GM21423 (cell line): ENCODE results near the gene TMEM82.

Source experiments
- ATAC-seq: cut with Tn5 transposase; IDR thresholded peaks from one replicate; pipeline ENCODE4 v1.9.1; 2021; ENCODE audit warnings: mild to moderate bottlenecking, moderate library complexity; ENCODE audit not compliant: unreplicated experiment

TMEM82 gene

DNA sequence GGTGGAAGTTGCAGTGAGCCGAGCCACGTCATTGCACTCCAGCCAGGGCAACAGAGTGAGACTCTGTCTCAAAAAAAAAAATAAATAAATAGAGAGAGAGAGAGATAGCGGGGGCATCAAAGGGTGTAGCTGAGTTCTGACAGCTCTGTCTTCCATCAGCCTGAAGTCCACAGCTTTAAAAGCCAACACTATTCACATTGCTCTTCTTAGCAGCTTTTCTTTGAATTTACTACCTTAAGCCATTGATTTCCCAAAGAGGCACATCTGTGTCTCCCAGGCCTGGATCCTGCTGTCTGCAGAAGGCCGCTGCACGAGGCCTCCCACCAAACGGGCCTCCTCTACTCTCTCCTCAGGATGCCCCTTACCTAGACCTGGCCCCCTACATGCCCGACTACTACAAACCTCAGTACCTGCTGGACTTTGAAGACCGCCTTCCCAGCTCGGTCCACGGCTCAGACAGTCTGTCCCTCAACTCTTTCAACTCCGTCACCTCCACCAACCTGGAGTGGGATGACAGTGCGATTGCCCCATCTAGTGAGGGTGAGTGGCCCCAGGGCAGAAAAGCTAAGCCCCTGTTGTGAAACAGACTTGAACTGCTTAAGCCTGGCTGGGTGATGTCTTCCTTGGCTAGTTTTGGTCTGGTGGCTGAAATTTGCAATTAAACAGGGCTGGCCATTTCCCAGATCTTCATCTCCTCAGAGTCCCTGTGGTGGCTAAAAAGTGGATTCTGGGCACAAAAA is 22.7 kb upstream of the TMEM82 start:
- no peak for ATAC-seq

DNA sequence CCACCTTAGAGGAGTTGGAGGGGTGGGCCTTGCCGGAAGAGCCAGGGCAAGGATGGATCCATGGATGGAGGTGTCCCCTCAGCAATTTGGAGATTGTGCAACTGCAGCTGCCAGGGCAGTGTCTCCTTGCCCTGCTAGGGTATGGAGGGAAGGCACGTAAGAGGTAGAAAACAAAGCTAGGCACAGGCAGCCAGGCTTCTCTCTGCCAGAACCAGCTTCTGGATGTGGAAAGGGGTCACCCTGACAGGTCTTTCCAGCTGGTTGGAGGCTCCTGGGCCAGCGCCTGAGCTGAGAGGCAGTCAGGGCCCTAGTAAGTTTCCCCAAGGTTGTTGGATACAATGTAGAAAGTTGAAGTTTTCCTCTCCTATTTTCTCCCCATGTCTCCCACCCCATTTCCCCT is 21.4 kb upstream of the TMEM82 start:
- no peak for ATAC-seq

DNA sequence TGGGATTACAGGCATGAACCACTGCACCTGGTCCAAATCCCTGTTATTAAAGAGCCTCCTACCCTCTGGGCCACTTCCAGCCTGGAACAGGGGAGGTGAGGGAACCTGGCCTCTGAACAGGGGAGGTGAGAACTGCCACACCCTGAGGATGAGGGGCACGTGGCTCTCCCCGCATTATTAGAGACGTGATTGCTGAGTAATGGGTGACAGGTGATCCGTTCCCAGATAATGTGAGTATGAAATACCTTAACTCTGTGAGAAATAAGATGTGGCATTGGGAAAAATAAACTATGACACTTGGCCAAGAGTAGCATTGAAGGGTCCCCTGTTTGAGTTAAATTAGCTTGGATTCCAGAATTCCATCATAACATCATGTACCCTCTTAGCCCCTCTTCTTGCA is 19.9 kb upstream of the TMEM82 start:
- ATAC-seq: no peak

DNA sequence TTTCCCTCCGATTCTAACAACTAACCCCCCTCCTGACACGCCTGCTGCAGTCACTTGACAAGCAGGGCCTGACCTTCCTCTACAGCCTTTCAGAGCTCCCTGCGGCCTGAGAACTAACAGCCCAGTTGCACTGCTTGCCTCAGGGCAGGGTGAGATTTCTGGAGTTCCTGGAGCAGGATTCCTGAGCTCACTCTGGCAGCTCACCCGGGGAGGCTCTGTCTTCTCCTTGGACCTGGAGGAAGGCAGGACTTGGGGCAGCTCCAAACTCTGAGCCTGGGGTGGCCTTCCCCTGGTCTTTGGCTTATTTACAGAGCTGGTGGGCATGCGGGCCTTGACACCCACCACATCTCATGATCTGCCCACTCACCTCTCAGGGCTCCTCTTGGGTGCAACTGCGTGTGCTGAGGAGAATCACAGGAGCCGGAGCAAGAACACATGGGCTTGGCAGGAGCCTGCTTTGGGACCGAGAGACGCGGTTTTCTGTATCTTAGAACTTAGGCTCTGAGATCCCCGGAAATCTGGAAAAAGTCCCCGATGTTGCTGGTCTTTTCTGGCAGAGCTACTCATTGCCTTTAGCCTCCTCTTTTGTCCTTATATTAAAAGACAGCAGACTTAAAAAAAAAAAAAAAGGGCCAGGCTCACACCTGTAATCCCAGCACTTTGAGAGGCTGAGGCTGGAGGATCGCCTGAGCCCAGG is 19.3 kb upstream of the TMEM82 start:
- no peak for ATAC-seq

DNA sequence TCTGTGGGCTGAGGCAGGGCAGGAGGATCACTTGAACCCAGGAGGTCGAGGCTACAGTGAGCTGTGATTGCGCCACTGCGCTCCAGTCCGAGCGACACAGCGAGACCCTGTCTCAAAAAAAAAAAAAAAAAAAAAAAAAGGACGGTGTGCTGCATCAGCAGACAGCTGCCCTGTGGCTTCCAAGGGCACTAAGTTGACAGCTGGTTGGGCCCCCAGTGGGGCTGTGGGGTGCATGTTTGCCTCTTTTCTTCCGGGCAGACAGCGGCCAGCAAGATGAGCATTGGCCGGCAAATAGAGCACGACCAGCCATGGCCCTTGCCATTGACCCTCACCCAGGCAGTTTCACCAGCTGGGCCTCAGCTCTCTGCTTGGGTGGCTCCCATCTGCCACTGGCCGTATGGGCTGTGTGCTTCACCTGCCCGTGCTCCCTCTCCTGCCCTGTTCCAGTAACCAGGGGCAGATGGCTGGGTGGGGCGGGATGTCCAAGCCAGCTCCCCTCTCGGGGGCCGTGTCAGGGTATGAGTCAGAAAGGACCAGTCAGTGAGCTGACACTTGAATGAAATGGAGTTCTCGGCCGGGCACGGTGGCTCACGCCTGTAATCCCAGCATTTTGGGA is 18.6 kb upstream of the TMEM82 start:
- ATAC-seq: no peak

DNA sequence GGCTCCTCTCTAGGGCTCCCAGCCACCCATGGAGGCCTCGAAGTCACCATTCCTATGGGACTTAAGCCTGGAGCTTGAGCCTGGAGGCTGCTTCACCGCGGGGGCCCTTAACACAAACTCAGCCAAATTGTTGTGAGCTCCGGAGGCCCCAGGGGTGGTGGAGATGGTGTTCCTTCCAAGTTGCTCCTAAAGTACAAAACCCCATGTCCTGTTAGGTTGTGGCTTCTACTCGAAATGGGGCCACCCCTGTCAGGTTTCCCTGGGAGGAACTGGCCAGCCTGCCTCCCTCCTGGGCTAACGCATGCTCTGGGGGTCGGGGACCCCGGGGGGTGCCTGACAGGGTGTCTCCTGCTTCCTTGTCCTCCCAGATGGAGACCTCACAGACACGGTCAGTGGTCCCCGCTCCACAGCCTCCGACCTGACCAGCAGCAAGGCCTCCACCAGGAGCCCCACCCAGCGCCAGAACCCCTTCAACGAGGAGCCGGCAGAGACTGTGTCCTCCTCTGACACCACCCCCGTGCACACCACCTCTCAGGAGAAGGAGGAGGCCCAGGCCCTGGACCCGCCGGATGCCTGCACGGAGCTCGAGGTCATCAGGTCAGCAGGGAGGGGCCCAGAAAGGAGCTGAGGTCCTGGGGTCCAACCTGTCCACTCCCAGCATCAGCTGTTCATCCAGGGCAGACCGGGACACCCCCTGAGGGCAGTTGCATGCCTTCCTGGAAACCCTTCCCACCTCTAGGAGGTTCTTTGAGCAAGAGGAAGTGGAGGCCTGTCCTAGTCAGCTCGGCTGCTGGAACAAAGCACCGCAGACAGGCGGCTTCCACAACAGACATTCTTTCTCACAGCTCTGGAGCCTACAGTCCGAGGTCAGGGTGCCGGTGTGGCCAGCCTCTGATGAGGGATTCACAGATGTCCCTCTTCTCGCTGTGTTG is 17.1 kb upstream of the TMEM82 start:
- no peak for ATAC-seq

DNA sequence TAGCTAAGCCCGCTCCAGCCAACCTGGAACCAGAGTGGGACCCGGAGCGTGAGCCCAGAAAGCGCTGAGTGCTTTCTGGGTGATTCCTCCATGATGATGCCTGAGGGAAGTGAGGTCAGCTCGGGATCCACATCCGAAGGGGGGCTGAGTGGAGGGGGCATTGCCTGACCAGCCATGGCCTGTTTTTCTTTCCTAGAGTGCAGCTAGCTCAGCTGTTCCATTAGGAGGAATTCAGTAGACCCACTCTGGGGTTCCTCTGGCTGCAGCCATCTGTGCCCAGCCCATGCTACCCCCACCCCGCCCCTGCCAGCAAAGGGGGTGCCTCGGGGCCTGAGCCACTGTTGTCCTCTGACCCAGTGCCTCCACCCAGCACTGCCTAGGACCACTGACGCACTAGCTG is 15.8 kb upstream of the TMEM82 start:
- ATAC-seq: no peak

DNA sequence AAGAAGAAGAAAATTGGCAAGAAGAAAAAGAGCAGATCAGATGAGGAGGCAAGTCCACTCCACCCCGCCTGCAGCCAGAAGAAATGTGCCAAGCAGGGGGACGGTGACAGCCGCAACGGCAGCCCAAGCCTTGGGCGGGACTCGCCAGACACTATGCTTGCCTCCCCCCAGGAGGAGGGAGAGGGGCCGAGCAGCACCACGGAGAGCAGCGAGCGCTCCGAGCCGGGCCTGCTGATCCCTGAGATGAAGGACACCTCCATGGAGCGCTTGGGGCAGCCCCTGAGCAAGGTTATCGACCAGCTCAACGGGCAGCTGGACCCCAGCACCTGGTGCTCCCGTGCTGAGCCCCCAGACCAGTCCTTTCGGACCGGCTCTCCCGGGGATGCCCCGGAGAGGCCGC is 15.3 kb upstream of the TMEM82 start:
- no peak for ATAC-seq

DNA sequence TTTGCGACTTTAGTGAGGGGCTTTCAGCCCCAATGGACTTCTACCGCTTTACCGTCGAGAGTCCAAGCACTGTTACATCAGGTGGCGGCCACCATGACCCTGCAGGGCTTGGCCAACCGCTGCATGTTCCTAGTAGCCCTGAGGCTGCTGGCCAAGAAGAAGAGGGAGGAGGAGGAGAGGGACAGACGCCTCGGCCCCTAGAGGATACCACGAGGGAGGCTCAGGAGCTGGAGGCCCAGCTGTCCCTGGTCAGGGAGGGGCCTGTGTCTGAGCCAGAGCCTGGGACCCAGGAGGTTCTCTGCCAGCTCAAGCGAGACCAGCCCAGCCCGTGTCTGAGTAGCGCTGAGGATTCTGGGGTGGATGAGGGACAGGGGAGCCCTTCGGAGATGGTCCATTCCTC is 14.9 kb upstream of the TMEM82 start:
- ATAC-seq: no peak

DNA sequence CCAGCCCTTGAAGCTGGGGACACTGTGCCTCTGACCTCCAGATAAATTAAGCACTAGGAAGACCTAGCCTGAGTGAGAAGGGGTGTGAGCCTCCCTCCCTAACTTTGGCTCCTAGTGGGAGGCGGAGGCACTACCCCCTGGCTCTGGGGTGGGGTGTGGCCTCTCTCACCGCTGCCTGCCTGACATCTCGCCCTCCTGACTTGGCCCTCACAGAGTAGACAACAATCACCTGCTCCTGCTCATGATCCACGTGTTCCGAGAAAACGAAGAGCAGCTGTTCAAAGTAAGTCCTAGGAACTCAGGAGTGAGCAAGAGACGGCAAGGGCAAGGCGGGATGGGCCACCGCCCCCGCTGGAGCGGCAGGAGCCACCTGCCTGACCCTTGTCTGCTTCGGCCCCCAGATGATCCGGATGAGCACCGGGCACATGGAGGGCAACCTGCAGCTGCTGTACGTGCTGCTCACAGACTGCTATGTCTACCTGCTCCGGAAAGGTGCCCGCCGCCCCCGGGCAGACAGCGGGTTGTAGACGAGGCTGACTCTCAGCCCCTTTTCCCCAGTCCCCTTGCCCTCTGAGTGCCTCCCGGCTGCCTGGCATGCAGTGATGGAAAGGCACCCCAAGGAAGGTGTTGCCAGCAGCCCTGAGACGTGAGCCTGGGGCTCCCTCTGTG is 14.3 kb upstream of the TMEM82 start:
- no peak for ATAC-seq

DNA sequence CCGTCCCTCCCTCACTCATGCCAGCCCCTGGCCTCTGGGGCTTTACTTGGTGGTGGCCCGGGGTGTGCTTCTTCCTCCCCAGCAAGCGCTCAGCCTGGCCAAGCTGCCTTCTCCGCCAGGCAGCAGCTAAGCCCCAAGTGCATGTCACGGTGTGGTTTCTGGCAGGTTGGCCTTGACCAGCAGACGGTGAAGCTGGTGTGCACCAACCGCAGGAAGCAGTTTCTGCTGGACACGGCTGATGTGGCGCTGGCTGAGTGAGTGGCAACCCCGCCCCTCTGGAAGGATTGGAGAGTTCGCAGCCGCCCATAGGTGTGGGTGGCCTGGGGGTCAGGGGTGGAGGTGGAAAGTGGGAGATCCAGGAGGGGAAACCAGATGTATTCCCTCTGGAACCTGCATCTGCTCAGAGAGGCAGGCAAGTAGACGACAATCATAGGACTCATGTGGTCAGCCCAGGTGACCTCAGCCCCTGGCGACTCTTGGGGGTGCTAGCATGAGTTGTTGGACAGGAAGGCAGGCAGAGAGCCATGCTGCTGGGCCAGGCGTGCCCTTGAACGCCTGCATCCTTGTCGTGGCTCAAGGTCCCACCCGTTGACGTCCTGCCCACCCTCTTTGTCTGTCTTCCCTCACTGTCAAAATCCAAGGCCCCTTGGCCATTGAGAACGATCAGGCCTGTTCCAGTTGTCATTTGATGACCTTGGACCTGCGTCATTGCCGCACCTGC is 13.2 kb upstream of the TMEM82 start:
- no peak for ATAC-seq

DNA sequence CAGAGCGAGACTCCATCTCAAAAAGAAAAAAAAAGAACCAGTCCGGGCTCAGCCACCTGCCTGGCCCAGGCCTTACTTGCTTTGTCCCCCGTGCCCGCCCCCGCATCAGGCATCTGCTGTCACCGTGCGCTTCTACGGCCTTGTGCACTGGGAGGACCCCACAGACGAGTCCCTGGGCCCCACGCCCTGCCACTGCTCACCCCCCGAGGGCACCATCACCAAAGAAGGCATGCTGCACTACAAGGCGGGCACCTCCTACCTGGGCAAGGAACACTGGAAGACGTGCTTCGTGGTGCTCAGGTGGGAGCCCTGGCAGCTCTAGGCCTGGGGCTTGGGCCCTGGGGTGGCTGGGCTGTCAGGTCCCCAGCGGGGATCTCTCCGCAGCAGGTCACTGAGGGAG is 11.9 kb upstream of the TMEM82 start:
- no peak for ATAC-seq

DNA sequence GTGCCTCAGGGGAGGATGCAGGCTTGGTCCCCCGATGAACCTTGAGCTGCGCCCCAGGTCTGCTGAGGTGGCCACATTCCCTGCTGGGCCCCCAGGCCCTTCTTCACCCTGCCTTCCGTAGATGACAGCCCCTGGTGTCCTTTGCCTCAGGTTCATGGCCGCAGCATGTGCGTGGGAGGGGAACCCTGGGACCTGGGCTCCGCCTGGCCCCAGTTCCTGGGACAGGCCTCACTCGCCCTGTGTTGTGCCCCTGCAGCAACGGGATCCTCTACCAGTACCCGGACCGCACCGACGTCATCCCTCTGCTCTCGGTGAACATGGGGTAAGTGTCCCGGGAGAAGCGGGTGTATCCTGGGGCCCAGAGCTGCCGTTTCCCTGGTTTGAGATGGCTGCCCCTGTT is 11.4 kb upstream of the TMEM82 start:
- no peak for ATAC-seq

DNA sequence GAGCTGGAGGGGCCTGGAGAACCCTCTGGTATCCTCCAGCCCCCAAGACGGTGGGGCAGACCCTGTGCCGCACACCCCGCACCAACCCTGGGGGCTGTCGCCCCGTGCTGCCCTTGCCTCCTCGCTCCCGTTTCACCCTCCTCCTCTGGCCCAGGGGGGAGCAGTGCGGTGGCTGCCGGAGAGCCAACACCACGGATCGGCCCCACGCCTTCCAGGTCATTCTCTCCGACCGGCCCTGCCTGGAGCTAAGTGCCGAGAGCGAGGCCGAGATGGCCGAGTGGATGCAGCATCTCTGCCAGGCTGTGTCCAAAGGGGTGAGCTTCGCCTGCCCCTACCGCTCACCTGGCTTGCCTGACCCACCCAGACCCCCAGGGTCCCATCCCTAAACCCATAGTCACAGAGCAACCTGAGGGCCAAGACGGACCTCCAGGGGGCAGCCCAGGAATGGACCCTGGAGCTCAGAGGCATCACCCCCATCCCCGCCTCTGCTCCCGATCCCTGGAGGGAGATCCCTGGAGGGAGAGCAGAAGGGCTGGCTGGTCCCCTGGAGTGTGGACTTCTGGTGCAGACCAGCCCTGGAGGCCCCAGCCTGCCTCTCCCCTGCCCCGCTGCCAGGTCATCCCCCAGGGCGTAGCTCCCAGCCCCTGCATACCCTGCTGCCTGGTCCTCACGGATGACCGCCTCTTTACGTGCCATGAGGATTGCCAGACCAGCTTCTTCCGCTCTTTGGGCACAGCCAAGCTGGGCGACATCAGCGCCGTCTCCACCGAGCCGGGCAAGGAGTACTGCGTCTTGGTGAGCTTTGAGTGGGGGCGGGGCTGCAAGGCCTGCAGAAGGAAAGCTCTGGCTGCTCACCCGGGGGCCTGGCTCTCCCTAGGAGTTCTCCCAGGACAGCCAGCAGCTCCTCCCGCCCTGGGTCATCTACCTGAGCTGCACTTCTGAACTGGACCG is 10.3 kb upstream of the TMEM82 start:
- no peak for ATAC-seq

DNA sequence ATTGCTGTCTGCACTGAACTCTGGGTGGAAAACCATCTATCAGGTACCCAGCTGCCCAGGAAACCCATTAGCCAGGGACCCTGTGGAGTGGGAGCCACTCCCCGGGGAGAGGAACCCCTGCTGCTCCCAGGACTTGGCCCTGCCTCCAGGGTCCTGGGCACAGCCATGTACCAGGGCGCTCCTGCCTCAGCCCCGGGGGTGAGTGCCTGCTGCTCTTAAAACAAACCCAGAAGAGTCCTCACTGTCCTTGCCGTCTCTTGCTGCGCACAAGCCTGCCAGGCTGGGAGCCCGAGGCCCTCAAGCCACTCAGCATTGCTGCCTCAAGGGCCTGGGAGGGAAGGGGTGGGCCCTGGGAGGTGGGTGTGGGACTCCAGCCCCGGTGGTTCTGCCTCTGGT is 9.6 kb upstream of the TMEM82 start:
- no peak for ATAC-seq

DNA sequence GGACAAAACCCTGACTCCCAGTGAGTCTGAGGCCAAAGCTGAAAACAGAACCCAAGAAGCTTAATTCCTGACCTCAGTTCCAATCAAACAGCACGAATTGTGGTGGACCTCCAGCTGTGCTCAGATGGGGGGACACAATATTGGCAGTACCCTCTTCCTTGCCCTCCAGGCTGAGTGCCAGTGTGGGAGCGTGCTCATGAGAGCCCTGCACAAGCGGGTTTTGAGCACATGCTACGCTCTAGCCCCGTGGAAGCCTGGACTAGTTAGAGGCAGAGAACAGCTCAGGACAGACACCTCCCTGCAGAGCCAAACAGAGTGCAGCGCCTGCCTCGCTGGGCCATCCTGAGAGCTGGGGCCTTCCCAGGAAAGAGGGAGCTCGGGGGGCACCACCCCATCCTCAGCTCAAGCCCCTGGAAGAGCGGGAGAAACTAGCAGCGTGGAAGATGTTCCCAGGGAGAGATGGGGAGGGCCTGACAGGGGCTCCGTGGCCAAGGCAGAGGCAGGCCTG is 9.0 kb upstream of the TMEM82 start:
- no peak for ATAC-seq

DNA sequence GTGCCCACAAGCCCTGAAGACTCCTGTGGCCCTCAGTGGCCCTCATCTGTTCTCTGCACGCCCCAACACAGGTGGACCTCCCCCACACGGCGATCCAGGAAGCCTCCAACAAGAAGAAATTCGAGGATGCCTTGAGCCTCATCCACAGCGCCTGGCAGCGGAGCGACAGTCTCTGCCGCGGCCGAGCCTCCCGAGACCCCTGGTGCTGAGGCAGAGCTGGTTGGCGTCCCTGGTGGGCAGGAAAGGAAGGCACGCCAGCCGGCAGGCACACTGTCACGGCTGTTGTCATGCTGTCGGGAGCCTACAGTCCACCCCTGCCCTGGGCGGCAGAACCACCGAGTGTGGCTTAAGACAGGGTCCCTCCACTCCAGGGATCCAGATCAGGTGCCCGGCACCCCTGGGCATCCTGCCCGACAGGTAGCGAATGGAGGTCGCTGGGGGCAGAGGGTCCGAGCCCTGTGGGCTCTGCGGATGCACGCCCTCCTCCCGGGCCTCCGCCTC is 8.5 kb upstream of the TMEM82 start:
- ATAC-seq: no peak

DNA sequence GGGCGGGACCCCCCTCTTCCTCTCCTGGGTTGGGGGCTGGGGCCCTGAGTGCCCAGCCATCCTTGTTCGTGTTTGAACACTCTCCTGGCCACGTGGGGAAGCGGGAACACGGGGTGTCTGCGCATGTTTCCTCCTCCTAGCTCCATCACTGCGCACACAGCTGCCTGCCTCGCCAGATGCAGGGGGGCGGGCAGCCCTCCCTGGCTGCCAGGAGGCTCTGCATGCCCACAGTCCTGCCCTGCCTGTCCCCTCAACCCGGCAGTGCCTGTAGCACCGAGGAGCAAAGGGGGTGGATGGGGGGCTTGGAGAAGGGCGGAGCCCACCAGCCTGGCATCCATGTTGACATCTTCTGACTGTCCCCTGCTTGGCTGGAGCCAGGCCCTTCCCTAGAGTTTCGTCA is 8.0 kb upstream of the TMEM82 start:
- ATAC-seq: no peak

DNA sequence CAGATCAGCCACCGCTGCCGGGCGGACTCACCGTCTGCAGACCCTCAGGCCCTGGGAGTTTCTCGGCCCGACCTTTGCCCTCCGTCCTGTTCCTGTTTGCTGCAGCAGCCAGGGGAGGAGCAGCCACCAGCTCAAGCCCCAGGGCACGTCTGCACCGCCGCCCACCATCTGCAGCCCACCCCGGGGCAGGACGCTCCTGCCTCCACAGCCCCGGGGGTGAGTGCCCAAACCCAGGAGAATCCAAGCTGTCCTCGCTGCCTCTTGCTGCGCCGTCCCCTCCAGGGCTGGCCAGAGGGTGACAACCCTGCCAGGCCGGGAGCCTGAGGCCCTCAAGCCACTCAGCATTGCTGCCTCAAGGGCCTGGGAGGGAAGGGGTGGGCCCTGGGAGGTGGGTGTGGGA is 7.4 kb upstream of the TMEM82 start:
- no peak for ATAC-seq
